IMR-90 (cell line): Measurements from ENCODE around the gene FAR2. TPM values are rescaled to one million over a fixed set of nuclear protein-coding genes. Genes with fewer than 3 reads are reported as not detected.

Experiments used
- ATAC-seq: fragments of 200-7000 bp; cut with Tn5 transposase; 2 replicates; pipeline ENCODE4 v1.9.1; 2020; ENCODE audit warnings: low read depth, mild to moderate bottlenecking, moderate library complexity
- BruUV-seq: library from RNA; stranded (reverse); fragments of 400-500 nt; replicated peaks from 2 replicates; lab custom pipeline; 2021; lab: Mats Ljungman, UMichigan
- CTCF ChIA-PET: fragments of 300-600 bp; formaldehyde crosslinking; extraction: SDS; loops from one replicate; lab custom pipeline; 2021; ENCODE audit warnings: antibody characterized with exemption; lab: Yijun Ruan, JAX
- POLR2A ChIA-PET: fragments of 300-600 bp; sonication (Branson Sonifier 250); formaldehyde crosslinking; loops from one replicate; lab custom pipeline; 2022; ENCODE audit warnings: antibody characterized with exemption; ENCODE audit not compliant: unreplicated experiment; lab: Charles Lee
- DNase-seq: peaks from one replicate; pipeline ENCODE4 v3.0.0; 2013
- H2AFZ ChIP-seq: replicated peaks from 2 replicates; pipeline ENCODE3; 2013; ENCODE audit warnings: low read length, mild to moderate bottlenecking; ENCODE audit not compliant: poor library complexity
- H2AK5ac ChIP-seq: 2 replicates; pipeline ENCODE4 v1.6.1; 2013; ENCODE audit warnings: low read depth, low read length, inconsistent platforms
- H2AK9ac ChIP-seq: replicated peaks from 2 replicates; pipeline ENCODE3; 2013; ENCODE audit warnings: mild to moderate bottlenecking, low read depth, low read length, moderate library complexity; ENCODE audit not compliant: poor library complexity
- H2BK120ac ChIP-seq: 2 replicates; pipeline ENCODE4 v1.6.1; 2013; ENCODE audit warnings: low read depth, low read length, inconsistent platforms
- H2BK15ac ChIP-seq: 3 replicates; pipeline ENCODE4 v1.6.1; 2013; ENCODE audit warnings: low read depth, low read length, inconsistent platforms
- H2BK20ac ChIP-seq: 2 replicates; pipeline ENCODE4 v1.6.1; 2013; ENCODE audit warnings: low read depth, mild to moderate bottlenecking, inconsistent platforms, low read length, moderate library complexity
- H2BK5ac ChIP-seq: 2 replicates; pipeline ENCODE4 v1.6.1; 2013; ENCODE audit warnings: mild to moderate bottlenecking, low read depth, low read length, inconsistent platforms; ENCODE audit not compliant: poor library complexity, severe bottlenecking
- H3K14ac ChIP-seq: replicated peaks from 2 replicates; pipeline ENCODE4 v1.6.1; 2013; ENCODE audit warnings: low read depth, low read length, inconsistent platforms
- H3K18ac ChIP-seq: 2 replicates; pipeline ENCODE4 v1.6.1; 2013; ENCODE audit warnings: low read depth, low read length, control low read depth
- H3K23ac ChIP-seq: 2 replicates; pipeline ENCODE4 v1.6.1; 2013; ENCODE audit warnings: low read depth, low read length, inconsistent platforms
- H3K27ac ChIP-seq: 2 replicates; pipeline ENCODE4 v1.5.1; 2013; ENCODE audit warnings: mild to moderate bottlenecking, control low read depth, low read length; ENCODE audit not compliant: insufficient read depth
- H3K27me3 ChIP-seq: 2 replicates; pipeline ENCODE4 v1.6.1; 2013; ENCODE audit warnings: low read length; ENCODE audit not compliant: control insufficient read depth, insufficient read depth
- H3K36me3 ChIP-seq: 2 replicates; pipeline ENCODE4 v1.6.1; 2013; ENCODE audit warnings: low read length, mixed read lengths; ENCODE audit not compliant: control insufficient read depth, insufficient read depth
- H3K4ac ChIP-seq: 2 replicates; pipeline ENCODE4 v1.6.1; 2013; ENCODE audit warnings: low read depth, low read length, inconsistent platforms
- H3K4me1 ChIP-seq: 2 replicates; pipeline ENCODE4 v1.6.1; 2013; ENCODE audit warnings: low read length, mixed read lengths; ENCODE audit not compliant: control insufficient read depth, insufficient read depth
- H3K4me2 ChIP-seq: 2 replicates; pipeline ENCODE4 v1.6.1; 2013; ENCODE audit warnings: low read depth, mild to moderate bottlenecking, control low read depth, low read length, moderate library complexity
- H3K4me3 ChIP-seq: 2 replicates; pipeline ENCODE4 v1.5.1; 2013; ENCODE audit warnings: low read depth, mild to moderate bottlenecking, control low read depth, low read length, moderate library complexity; ENCODE audit not compliant: insufficient read depth
- H3K56ac ChIP-seq: 2 replicates; pipeline ENCODE4 v1.6.1; 2013; ENCODE audit warnings: low read length, inconsistent platforms; ENCODE audit not compliant: insufficient read depth; ENCODE audit errors: extremely low read depth
- H3K79me1 ChIP-seq, 2 experiments: 2 replicates each; pipeline ENCODE4 v1.6.1; 2013; ENCODE audit warnings: low read length in 2 of 2, inconsistent platforms in 1 of 2, low read depth in 1 of 2
- H3K9ac ChIP-seq: 2 replicates; pipeline ENCODE4 v1.6.1; 2013; ENCODE audit warnings: low read depth, low read length, control low read depth
- H3K9me1 ChIP-seq: 2 replicates; pipeline ENCODE4 v1.6.1; 2013; ENCODE audit warnings: low read length, inconsistent platforms; ENCODE audit not compliant: insufficient read depth
- H3K9me3 ChIP-seq: 2 replicates; pipeline ENCODE4 v1.6.1; 2013; ENCODE audit warnings: low read length; ENCODE audit not compliant: control insufficient read depth, insufficient read depth
- H4K20me1 ChIP-seq: 2 replicates; pipeline ENCODE4 v1.6.1; 2013; ENCODE audit warnings: low read length, inconsistent platforms; ENCODE audit not compliant: insufficient read depth
- H4K5ac ChIP-seq: 2 replicates; pipeline ENCODE4 v1.6.1; 2013; ENCODE audit warnings: mild to moderate bottlenecking, low read depth, low read length, control low read depth
- H4K8ac ChIP-seq, 2 experiments: 2 replicates each; pipeline ENCODE4 v1.6.1; 2013; ENCODE audit warnings: low read depth in 2 of 2, low read length in 2 of 2, control low read depth in 1 of 2, inconsistent platforms in 1 of 2
- H4K91ac ChIP-seq: 2 replicates; pipeline ENCODE4 v1.6.1; 2013; ENCODE audit warnings: low read depth, low read length, inconsistent platforms; ENCODE audit not compliant: insufficient read depth
- FOS ChIP-seq: fragments of 150-350 bp; IDR thresholded peaks from 2 replicates; pipeline ENCODE4 v1.6.1; 2016; ENCODE audit warnings: low read depth, low read length
- RCOR1 ChIP-seq: IDR thresholded peaks from 2 replicates; pipeline ENCODE4 v1.6.1; 2012; ENCODE audit warnings: mild to moderate bottlenecking, low read length, improper control_type of control experiment; ENCODE audit not compliant: insufficient replicate concordance
- WGBS, 2 experiments: methylation state at CpG; one replicate each; pipeline versions ENCODE4 v1.1.5 to v1.1.7; 2013; ENCODE audit warnings: missing lambda C conversion rate in 2 of 2; ENCODE audit not compliant: insufficient read length in 1 of 2; ENCODE audit errors: extremely low coverage in 2 of 2; 5-methylcytosine and 5-hydroxymethylcytosine counted together
- dilution Hi-C: fragments of 300-500 bp; cut with HindIII; formaldehyde crosslinking; loops from one replicate; pipeline ENCODE4 v1.14.3; 2018; ENCODE audit warnings: low sequenced_read_pairs; ENCODE audit not compliant: unreplicated experiment
- in situ Hi-C: fragments of 300-500 bp; cut with MboI; formaldehyde crosslinking; loops from 3 replicates; pipeline ENCODE4 v1.14.3; 2019; ENCODE audit warnings: low sequenced_read_pairs, inconsistent platforms, mixed read lengths
- intact Hi-C: fragments of 100-400 bp; cut with micrococcal nuclease; formaldehyde crosslinking; loops from 2 replicates; pipeline ENCODE4 v1.10.0; 2022
- polyA plus RNA-seq, 3 experiments: library from polyadenylated mRNA; depleted of rRNA; stranded (reverse); fragments of >200 nt; gene quantifications; 2 replicates each; pipeline ENCODE4 v1.2.3, GENCODE V29; 2012; ENCODE audit warnings: low replicate concordance in 1 of 3
- total RNA-seq: library from RNA; depleted of rRNA; stranded (reverse); fragments of >200 nt; gene quantifications from 2 replicates; pipeline ENCODE4 v1.2.3, GENCODE V29; 2012

FAR2 gene
- total and polyA plus RNA-seq, 2 of the 4 experiments (the other 2 are of a cell fraction): 1.1 to 2.0 TPM

GRCh38 chr12:29273178-29273843 is 124.2 kb downstream of the FAR2 start:
- Histone ChIP-seq H3K56ac (no peak overlapping the region), H4K20me1 (no peaks in the 10 kb centered on the region), H3K27ac (no peak overlapping the region), H4K8ac (no peak overlapping the region), H3K4me1 (no peaks in the 10 kb centered on the region), H2BK120ac (no peak overlapping the region), H4K91ac (no peak overlapping the region), H4K5ac (no peak overlapping the region), H3K27me3 (no peaks in the 10 kb centered on the region), H3K4me2 (no peak overlapping the region), H3K36me3 (no peaks in the 10 kb centered on the region), H3K14ac (no peak overlapping the region), H2AFZ (no peak overlapping the region), H3K4me3 (no peak overlapping the region), H3K9me1 (no peaks in the 10 kb centered on the region), H3K79me1 (no peaks in the 10 kb centered on the region), H2BK20ac (no peak overlapping the region), H3K4ac (no peak overlapping the region), H2BK5ac (no peak overlapping the region), H3K23ac (no peak overlapping the region), H2AK9ac (no peak overlapping the region), H3K9ac (no peak overlapping the region), H2AK5ac (no peak overlapping the region), H3K9me3 (no peaks in the 10 kb centered on the region), H2BK15ac (no peak overlapping the region), H3K18ac (no peak overlapping the region)
- CTCF ChIA-PET: no interaction called here
- intact Hi-C loops: no loop called here
- TF ChIP-seq FOS (no peak), RCOR1 (no peak)
- 60% methylated on average over 2 of the region's 7 CpGs; no CpG with 5 or more reads in 1 of the 2 experiments for WGBS, 2 experiments
- no TSS peak for BruUV-seq
- dilution Hi-C loops: no loop called here
- POLR2A ChIA-PET: no interaction called here
- no peak for ATAC-seq
- DNase-seq: no peak
- in situ Hi-C loops: no loop called here
